GM18951 (cell line): ENCODE results near the gene SEC16B.

Experiments used
- POLR2A ChIP-seq: IDR thresholded peaks from 4 replicates; pipeline ENCODE4 v1.6.1; 2011; ENCODE audit warnings: mild to moderate bottlenecking; ENCODE audit not compliant: insufficient read length, insufficient read depth; ENCODE audit errors: extremely low read depth
- in situ Hi-C: fragments of 300-500 bp; cut with MboI; formaldehyde crosslinking; loops from one replicate; pipeline ENCODE4 v1.12.0; 2022; ENCODE audit warnings: low sequenced_read_pairs, mixed read lengths, inconsistent platforms; ENCODE audit not compliant: unreplicated experiment

SEC16B gene

GRCh38 chr1:177947623-177948022 is 22.2 kb downstream of the SEC16B start:
- in situ Hi-C loops, result loop anchor here (25.0 kb wide), 1 partner anchor 1060 kb away; no protein-coding TSS in a partner anchor

GRCh38 chr1:177945943-177946650 is 23.8 kb downstream of the SEC16B start:
- TF ChIP-seq POLR2A, result no peak
- in situ Hi-C loops, result loop anchor here (25.0 kb wide), 1 partner anchor 1059 kb away; no protein-coding TSS in a partner anchor

More at GRCh38 chr1:177947623-177948022, 22.2 kb downstream of the SEC16B start:
- TF ChIP-seq POLR2A, result no peak

- in situ Hi-C loops, result loop anchor here (25.0 kb wide), 1 partner anchor 1057 kb away; no protein-coding TSS in a partner anchor
- no peak for TF ChIP-seq POLR2A
These were observed 25.6 kb downstream of the SEC16B start for GRCh38 chr1:177944016-177944949.

GRCh38 chr1:177941976-177942375 is 27.9 kb downstream of the SEC16B start:
- no peak for TF ChIP-seq POLR2A
- in situ Hi-C loops, result loop anchor here (25.0 kb wide), 1 partner anchor 1055 kb away; no protein-coding TSS in a partner anchor

GRCh38 chr1:177940682-177941081 is 29.2 kb downstream of the SEC16B start:
- in situ Hi-C loops, result loop anchor here (25.0 kb wide), 1 partner anchor 1053 kb away; no protein-coding TSS in a partner anchor
- TF ChIP-seq POLR2A, result no peak

- in situ Hi-C loops, result loop anchor here (25.0 kb wide), 1 partner anchor 1051 kb away; no protein-coding TSS in a partner anchor
These were observed 31.9 kb downstream of the SEC16B start for GRCh38 chr1:177937931-177938330.

GRCh38 chr1:177937174-177937770 is 32.6 kb downstream of the SEC16B start:
- TF ChIP-seq POLR2A, result no peak
- in situ Hi-C loops, result loop anchor here (25.0 kb wide), 1 partner anchor 1050 kb away; no protein-coding TSS in a partner anchor

More at GRCh38 chr1:177937931-177938330, 31.9 kb downstream of the SEC16B start:
- TF ChIP-seq POLR2A, result no peak

GRCh38 chr1:177935638-177936415 is 34.0 kb downstream of the SEC16B start:
- in situ Hi-C loops, result loop anchor here (25.0 kb wide), 1 partner anchor 1049 kb away; no protein-coding TSS in a partner anchor
- TF ChIP-seq POLR2A, result no peak

- in situ Hi-C loops, result loop anchor here (25.0 kb wide), 1 partner anchor 1048 kb away; no protein-coding TSS in a partner anchor
- no peak for TF ChIP-seq POLR2A
These were observed 34.9 kb downstream of the SEC16B start for GRCh38 chr1:177934927-177935326.

GRCh38 chr1:177934461-177934860 is 35.4 kb downstream of the SEC16B start:
- TF ChIP-seq POLR2A, result no peak
- in situ Hi-C loops, result loop anchor here (25.0 kb wide), 1 partner anchor 1047 kb away; no protein-coding TSS in a partner anchor

GRCh38 chr1:177933881-177934280 is 36.0 kb downstream of the SEC16B start:
- no peak for TF ChIP-seq POLR2A
- in situ Hi-C loops, result loop anchor here (25.0 kb wide), 1 partner anchor 1047 kb away; no protein-coding TSS in a partner anchor

GRCh38 chr1:177932123-177932522 is 37.7 kb downstream of the SEC16B start:
- TF ChIP-seq POLR2A, result no peak
- in situ Hi-C loops, result loop anchor here (25.0 kb wide), 1 partner anchor 1045 kb away; no protein-coding TSS in a partner anchor

- no peak for TF ChIP-seq POLR2A
- in situ Hi-C loops, result loop anchor here (25.0 kb wide), 1 partner anchor 1042 kb away; no protein-coding TSS in a partner anchor
These were observed 40.9 kb downstream of the SEC16B start for GRCh38 chr1:177928952-177929351.
